KMS-11 (cell line): ENCODE measurements around the gene CINP.
"Not testable (repeated sequence)": the region's sequence is repeated elsewhere in the genome, so short reads cannot be mapped to it uniquely, and the experiment has no call there.

Experiments
- H2AFZ ChIP-seq: fragments of 200-600 bp; sonication (generic); 2 replicates; pipeline ENCODE4 v1.6.1; 2016; ENCODE audit warnings: antibody characterized with exemption, mixed run types, low read depth
- H3K27ac ChIP-seq: fragments of 200-600 bp; sonication (generic); 2 replicates; pipeline ENCODE4 v1.6.1; 2016; ENCODE audit warnings: mild to moderate bottlenecking, mixed run types
- H3K27me3 ChIP-seq: fragments of 200-600 bp; sonication (generic); 2 replicates; pipeline ENCODE4 v1.6.1; 2017; ENCODE audit warnings: mild to moderate bottlenecking, low read depth, mixed run types, moderate library complexity; ENCODE audit not compliant: insufficient read depth
- H3K36me3 ChIP-seq: fragments of 200-600 bp; sonication (generic); 2 replicates; pipeline ENCODE4 v1.6.1; 2017; ENCODE audit warnings: mild to moderate bottlenecking, mixed run types; ENCODE audit not compliant: insufficient read depth
- H3K4me1 ChIP-seq: fragments of 200-600 bp; sonication (generic); 2 replicates; pipeline ENCODE4 v1.6.1; 2016; ENCODE audit warnings: mild to moderate bottlenecking, low read depth, mixed run types; ENCODE audit not compliant: poor library complexity, severe bottlenecking
- H3K4me2 ChIP-seq: fragments of 200-600 bp; sonication (generic); 2 replicates; pipeline ENCODE4 v1.7.0; 2016; ENCODE audit warnings: mild to moderate bottlenecking, mixed run types
- H3K4me3 ChIP-seq: fragments of 200-600 bp; sonication (generic); IDR thresholded peaks from 2 replicates; pipeline ENCODE4 v1.6.1; 2017; ENCODE audit warnings: low read depth, low read length, mixed read lengths; ENCODE audit not compliant: insufficient read depth
- H3K79me2 ChIP-seq: fragments of 200-600 bp; sonication (generic); 2 replicates; pipeline ENCODE4 v1.6.1; 2016; ENCODE audit warnings: low read depth, mixed run types; ENCODE audit not compliant: insufficient read depth
- H3K9ac ChIP-seq: fragments of 200-600 bp; sonication (generic); 2 replicates; pipeline ENCODE4 v1.6.1; 2016; ENCODE audit warnings: mild to moderate bottlenecking, mixed run types
- H4K20me1 ChIP-seq: fragments of 200-600 bp; sonication (generic); 2 replicates; pipeline ENCODE4 v1.6.1; 2016; ENCODE audit warnings: mild to moderate bottlenecking, mixed run types; ENCODE audit not compliant: insufficient read depth
- CTCF ChIP-seq: fragments of 200-600 bp; sonication (generic); conservative IDR thresholded peaks from 2 replicates; pipeline ENCODE4 v1.6.1; 2017; ENCODE audit warnings: low read depth, mild to moderate bottlenecking, antibody characterized with exemption, low read length, moderate library complexity, mixed read lengths

The CINP gene

GRCh38 chr14:102314242-102315011, 48.3 kb downstream of the CINP start:
- TF ChIP-seq CTCF = peak; percentile 93
- Histone ChIP-seq H3K4me1 (peaks cover 20% of the 10 kb centered on the region), H3K9ac (peak overlapping the region; percentile 16; the same call in 1 of the 2 replicates), H3K4me3 (no peak overlapping the region), H3K27me3 (no peaks in the 10 kb centered on the region), H2AFZ (peak overlapping the region; percentile 93), H3K27ac (no peak overlapping the region), H4K20me1 (no peaks in the 10 kb centered on the region), H3K36me3 (no peaks in the 10 kb centered on the region), H3K4me2 (peak overlapping the region; percentile 70), H3K79me2 (no peaks in the 10 kb centered on the region)

DNA sequence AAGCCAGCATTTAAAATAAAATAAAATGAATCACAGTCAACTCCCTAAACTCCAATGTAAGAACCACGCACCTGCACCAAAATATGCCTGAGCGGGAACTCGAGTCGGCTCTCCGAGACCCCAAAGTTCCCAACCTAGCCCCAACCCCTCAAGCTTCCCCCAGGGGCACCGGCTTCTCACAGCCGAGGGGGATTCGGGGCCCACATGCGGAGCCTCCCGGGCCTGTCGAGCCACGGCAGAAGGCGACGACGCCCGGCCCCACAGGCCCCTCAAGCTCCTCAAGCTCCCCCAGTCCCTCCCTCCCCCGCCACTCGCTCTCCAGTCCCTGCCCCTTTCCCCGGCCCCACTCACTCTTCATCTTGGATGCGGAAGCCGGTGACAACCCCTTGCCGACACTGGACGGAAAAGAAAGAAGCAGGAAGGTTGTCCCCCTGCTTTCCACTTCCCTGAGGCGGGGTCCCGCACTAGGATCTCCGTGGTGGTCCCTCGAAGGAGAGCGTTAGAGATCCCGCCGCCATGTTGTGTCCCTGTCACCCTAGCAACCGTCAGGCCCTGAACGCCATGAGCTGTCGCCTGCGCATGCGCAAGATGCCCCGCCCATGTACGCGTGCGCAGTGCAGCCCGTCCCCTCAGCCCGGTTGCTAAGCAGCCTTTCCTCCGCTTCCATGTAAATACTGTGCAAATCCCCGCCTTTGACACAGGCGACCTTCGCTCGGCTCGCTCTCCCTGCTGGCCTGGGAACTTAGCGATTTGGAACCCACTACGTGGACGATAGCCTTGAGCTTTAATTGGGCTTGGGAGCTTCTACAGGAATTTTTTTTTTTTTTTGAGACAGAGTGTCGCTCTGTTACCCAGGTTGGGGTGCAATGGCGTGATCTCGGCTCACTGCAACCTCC, 57.8 kb downstream of the CINP start, which contains the start of gene MOK:
MOK (minus strand) TSS at position 554 of the 896 bp plus-strand sequence; CDS start at position 358, 196 bp downstream.
- Histone ChIP-seq H4K20me1 (no peaks in the 10 kb centered on the region), H3K4me1 (peaks cover 10% of the 10 kb centered on the region), H3K79me2 (no peaks in the 10 kb centered on the region), H3K36me3 (no peaks in the 10 kb centered on the region), H3K4me3 (no peak within 1 kb of the TSS), H3K4me2 (peak within 1 kb of the TSS; percentile 94), H3K27me3 (no peaks in the 10 kb centered on the region), H3K27ac (peak within 1 kb of the TSS; percentile 80), H3K9ac (peak within 1 kb of the TSS; percentile 89), H2AFZ (peak within 1 kb of the TSS; percentile 96)
- no peak for TF ChIP-seq CTCF

- Histone ChIP-seq H3K4me2 (no peak overlapping the region), H3K79me2 (no peaks in the 10 kb centered on the region), H3K4me3 (no peak overlapping the region), H3K36me3 (no peaks in the 10 kb centered on the region), H3K4me1 (peaks cover 10% of the 10 kb centered on the region), H4K20me1 (no peaks in the 10 kb centered on the region), H3K9ac (no peak overlapping the region), H2AFZ (no peak overlapping the region; the same call in 1 of the 2 replicates), H3K27me3 (no peaks in the 10 kb centered on the region), H3K27ac (no peak overlapping the region)
- TF ChIP-seq CTCF = no peak
Observed at GRCh38 chr14:102303664-102304063, 59.0 kb downstream of the CINP start.

- not testable (repeated sequence) for H3K79me2 ChIP-seq
Observed at GRCh38 chr14:102298303-102299070, 64.2 kb downstream of the CINP start.

More at GRCh38 chr14:102298303-102299070, 64.2 kb downstream of the CINP start:
- H3K27ac ChIP-seq, H3K4me2 ChIP-seq, H3K4me3 ChIP-seq, H4K20me1 ChIP-seq, H3K27me3 ChIP-seq, H3K9ac ChIP-seq, H2AFZ ChIP-seq, H3K4me1 ChIP-seq, H3K36me3 ChIP-seq: not testable (repeated sequence)
